Measurements from ENCODE around the gene TSPAN13. TPM values are rescaled to one million over a fixed set of nuclear protein-coding genes. Genes with fewer than 3 reads are reported as not detected.
A peak's percentile ranks its signal among the peaks of the same experiment; 100 is the strongest.

TSPAN13 gene
- 1 to 10 TPM; 1.1 to 2.5 TPM for total RNA-seq

DNA sequence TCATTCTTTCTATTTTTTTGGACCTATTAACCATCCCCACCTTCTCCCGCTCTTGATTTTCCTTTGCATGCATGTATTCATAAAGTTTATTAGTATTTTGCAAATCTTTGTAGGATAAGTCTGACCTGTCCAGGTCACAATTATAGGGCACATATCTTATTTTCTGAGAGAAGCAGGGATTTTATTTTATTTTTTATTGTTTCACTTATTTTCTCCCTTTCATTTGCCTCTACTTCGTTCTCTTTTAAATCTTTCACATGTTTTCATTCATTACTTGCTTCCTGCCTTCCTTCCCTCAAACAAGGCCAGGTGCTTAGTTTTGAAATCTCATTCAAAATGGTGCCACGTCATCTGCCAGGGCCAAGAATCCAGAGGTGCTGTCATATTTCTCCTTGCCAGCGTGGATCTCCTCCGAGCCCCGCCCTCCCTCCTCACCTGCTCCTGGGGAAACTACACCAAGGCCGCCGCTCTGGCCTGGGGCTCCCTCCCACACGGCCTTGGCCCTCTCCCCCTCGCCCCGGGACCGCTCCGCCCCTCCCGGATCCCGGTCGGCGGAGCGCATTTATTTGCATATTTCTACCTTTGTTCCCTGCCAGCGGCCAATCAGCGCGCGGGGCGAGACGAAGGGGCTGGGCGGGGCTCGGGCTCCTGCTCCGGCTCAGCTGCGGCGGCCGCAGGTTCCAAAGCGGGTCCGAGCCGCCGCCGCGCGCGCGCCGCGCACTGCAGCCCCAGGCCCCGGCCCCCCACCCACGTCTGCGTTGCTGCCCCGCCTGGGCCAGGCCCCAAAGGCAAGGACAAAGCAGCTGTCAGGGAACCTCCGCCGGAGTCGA, at the start of gene TSPAN13:
TSPAN13 (plus strand) TSS at position 654 of the 830 bp plus-strand sequence. CDS start 213 bp downstream, outside the sequence.
- peaks cover 11% of the 10 kb centered on the region for H3K4me1 Mint-ChIP-seq
- ATAC-seq (replicated peaks), result peak; percentile 94
- peak within 1 kb of the TSS; percentile 68 for H3K27ac Mint-ChIP-seq
- peak within 1 kb of the TSS; percentile 82 for H3K4me3 Mint-ChIP-seq
- H3K9me3 Mint-ChIP-seq, result no peaks in the 10 kb centered on the region
- H3K36me3 Mint-ChIP-seq (ENCODE audit: low read depth), result no peaks in the 10 kb centered on the region
- H3K27me3 Mint-ChIP-seq, result peaks cover 33% of the 10 kb centered on the region

DNA sequence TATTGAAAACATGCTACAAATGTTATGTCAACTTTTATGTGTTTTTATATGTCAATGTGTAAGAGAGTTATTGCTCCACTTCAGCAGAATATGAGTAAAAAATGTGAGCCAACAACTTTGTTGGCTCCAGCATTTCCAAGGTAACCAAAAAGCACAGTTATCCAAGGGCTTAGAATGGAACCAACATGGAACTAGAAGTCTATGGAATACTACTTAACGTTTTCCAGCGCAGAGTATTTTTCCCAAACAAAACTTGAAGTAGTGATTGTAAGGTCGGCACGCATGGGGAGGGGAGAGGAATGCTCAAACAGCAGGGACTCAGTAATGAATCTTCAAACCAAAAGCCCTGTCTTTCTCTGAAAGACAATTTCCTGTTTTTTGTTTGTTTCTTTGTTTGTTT, 45.0 kb upstream of the TSPAN13 start:
- Mint-ChIP-seq H3K4me1 (peaks cover 8% of the 10 kb centered on the region), H3K27ac (no peak overlapping the region), H3K36me3 (ENCODE audit: low read depth) (peaks cover 70% of the 10 kb centered on the region), H3K27me3 (no peaks in the 10 kb centered on the region), H3K9me3 (no peaks in the 10 kb centered on the region), H3K4me3 (no peak overlapping the region)
- ATAC-seq (replicated peaks), result no peak

DNA sequence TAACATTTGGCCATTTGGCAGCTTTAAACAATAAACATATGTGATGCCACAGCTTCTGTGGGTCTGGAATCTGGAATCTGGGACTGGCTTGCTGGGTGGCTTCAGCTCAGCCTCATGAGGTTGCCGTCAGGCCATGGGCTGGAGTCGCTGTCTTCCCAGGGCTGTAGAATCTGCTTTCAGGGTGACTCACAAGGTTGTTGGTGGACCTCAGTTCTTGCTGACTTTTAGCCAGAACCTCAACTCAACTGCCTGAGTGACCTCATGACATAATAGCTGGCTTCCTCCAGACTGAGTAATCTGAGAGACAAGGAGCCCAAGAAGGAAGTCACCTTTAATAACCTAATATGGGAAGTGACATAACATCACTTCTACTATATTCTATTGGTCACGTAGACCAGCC, 44.6 kb upstream of the TSPAN13 start:
- Mint-ChIP-seq H3K4me1 (peaks cover 8% of the 10 kb centered on the region), H3K27me3 (no peaks in the 10 kb centered on the region), H3K9me3 (no peaks in the 10 kb centered on the region), H3K36me3 (ENCODE audit: low read depth) (peaks cover 65% of the 10 kb centered on the region), H3K27ac (no peak overlapping the region), H3K4me3 (no peak overlapping the region)
- peak; percentile 43 for ATAC-seq (replicated peaks)

DNA sequence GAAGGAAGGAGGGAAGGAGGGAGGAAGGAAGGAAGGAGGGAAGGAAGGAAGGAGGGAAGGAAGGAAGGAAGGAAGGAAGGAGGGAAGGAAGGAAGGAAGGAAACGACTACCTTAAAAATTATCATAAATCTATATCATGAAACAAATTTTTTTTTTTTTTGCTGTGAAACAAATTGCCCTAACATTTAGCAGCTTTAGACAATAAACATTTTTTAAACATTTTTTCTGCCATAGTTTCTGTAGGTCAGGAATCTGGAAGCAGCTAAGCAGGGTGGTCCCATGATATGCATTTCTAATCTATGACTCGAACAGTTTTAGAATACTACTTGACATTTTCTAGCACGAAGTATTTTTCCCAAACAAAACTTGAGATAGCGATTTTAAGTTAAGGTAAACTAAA, 42.9 kb upstream of the TSPAN13 start:
- Mint-ChIP-seq H3K36me3 (ENCODE audit: low read depth) (peaks cover 48% of the 10 kb centered on the region), H3K27me3 (no peaks in the 10 kb centered on the region), H3K4me3 (no peak overlapping the region), H3K9me3 (no peaks in the 10 kb centered on the region), H3K27ac (no peak overlapping the region), H3K4me1 (peaks cover 8% of the 10 kb centered on the region)
- no peak for ATAC-seq (replicated peaks)

DNA sequence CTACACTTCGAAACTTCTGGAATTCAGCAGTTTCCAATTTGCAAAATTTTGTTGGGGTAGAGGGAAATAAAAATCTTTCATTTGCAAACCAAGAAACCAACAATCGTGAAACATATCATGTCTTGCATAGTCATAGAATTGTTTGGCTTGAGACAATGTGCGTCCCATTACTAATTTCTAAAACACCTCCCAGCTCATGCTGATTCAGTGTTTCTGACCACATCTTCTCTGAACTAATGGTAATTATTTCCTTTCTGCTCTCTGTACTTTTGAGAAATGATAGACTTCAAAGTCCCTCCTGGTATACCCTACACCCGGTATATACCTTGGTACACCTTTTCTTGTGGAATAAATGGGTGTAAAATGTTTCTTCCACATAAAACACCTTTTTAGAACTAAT, 41.8 kb upstream of the TSPAN13 start:
- H3K36me3 Mint-ChIP-seq (ENCODE audit: low read depth), result peaks cover 38% of the 10 kb centered on the region
- H3K27me3 Mint-ChIP-seq, result no peaks in the 10 kb centered on the region
- peaks cover 8% of the 10 kb centered on the region for H3K4me1 Mint-ChIP-seq
- H3K27ac Mint-ChIP-seq, result peak overlapping the region; percentile 61
- H3K4me3 Mint-ChIP-seq, result peak overlapping the region; percentile 22
- peak; percentile 73 for ATAC-seq (replicated peaks)
- no peaks in the 10 kb centered on the region for H3K9me3 Mint-ChIP-seq

DNA sequence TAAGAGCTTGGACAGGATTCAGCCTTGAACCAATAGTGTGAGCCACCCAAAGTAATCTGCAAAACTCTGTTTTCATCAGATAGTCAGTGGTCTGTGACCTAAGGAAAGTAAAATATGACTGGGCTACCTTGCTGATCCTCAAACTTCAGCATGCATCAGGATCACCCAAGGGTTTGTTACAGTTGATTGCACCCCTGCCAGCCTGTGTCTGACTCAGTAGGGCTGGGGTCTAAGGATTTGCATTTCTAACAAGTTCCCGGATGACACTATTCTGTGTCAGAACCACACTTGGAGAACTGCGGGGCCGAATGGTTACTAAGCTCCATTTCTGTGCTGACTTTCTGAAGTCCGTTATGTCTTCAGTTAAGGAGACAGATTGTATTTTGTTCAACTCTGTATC, 40.6 kb upstream of the TSPAN13 start:
- Mint-ChIP-seq H3K27ac (peak overlapping the region; percentile 61), H3K9me3 (no peaks in the 10 kb centered on the region), H3K4me3 (peak overlapping the region; percentile 22), H3K36me3 (ENCODE audit: low read depth) (peaks cover 26% of the 10 kb centered on the region), H3K4me1 (peaks cover 8% of the 10 kb centered on the region), H3K27me3 (no peaks in the 10 kb centered on the region)
- peak; percentile 82 for ATAC-seq (replicated peaks)

DNA sequence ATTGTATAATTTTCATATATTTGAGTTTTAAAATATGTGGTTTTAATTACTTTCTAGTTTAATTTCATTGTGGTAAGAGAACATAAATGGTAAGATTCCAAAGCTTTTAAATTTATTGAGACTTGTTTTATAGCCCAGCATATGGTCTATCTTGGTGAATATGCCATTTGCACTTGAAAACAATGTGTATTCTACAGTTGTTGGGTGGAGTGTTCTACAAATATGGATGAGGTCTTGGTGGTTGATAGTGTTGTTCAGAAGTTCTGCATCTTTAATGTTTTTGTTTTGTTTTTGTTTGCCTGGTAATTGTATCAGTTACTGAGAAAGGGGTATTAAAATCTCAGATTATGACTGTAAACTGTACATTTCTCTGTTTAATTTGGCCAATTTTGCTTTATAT, 37.6 kb upstream of the TSPAN13 start:
- Mint-ChIP-seq H3K4me3 (no peak overlapping the region), H3K36me3 (ENCODE audit: low read depth) (peaks cover 10% of the 10 kb centered on the region), H3K9me3 (no peaks in the 10 kb centered on the region), H3K4me1 (peaks cover 8% of the 10 kb centered on the region), H3K27me3 (no peaks in the 10 kb centered on the region), H3K27ac (no peak overlapping the region)
- ATAC-seq (replicated peaks), result no peak

DNA sequence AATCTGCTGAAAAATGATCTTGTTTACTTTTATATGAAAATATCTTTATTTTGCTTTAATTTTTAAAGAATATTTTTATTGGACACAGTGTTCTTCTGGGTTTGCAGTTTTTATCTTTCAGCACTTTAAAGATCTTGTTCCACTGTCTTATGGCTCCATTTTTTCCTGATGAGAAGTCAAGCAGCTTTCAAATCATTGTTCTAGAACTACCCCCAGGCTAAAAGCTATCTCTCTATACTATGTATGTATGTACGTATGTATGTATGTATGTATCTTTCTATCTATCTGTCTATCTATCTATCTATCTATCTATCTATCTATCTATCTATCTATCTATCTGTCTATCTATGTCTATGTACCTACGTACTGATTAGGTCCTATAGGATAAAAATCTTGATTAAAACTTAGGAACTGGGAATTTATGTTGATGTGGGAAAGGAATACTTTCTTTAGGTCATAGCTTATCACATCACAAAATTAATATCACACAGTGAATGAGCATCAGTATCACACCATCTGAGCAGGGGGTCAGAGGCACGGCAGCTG, 35.4 kb upstream of the TSPAN13 start:
- Mint-ChIP-seq H3K27ac (no peak overlapping the region), H3K9me3 (no peaks in the 10 kb centered on the region), H3K36me3 (ENCODE audit: low read depth) (no peaks in the 10 kb centered on the region), H3K4me1 (peaks cover 5% of the 10 kb centered on the region), H3K4me3 (no peak overlapping the region), H3K27me3 (no peaks in the 10 kb centered on the region)
- no peak for ATAC-seq (replicated peaks)

DNA sequence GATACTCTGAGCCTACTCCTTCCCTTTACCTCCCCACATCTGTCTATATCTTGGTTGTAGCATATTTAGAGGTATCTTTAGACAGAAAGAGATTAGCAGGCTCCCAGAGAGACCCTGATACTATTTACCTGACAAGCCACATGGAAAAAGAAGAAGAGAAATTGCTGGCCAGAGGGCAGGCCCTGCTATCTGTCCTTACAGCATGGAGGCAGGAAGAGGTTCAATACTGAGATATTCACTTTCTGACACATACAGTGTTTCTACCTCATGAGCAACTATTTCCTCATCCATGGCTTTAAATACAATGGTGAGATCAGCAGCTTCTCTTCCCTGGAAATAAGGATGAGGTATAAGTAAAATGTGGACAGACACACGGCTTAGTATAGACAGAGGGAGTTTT, 33.9 kb upstream of the TSPAN13 start:
- Mint-ChIP-seq H3K9me3 (no peaks in the 10 kb centered on the region), H3K4me1 (peaks cover 5% of the 10 kb centered on the region), H3K36me3 (ENCODE audit: low read depth) (no peaks in the 10 kb centered on the region), H3K27me3 (no peaks in the 10 kb centered on the region), H3K27ac (no peak overlapping the region), H3K4me3 (no peak overlapping the region)
- no peak for ATAC-seq (replicated peaks)

DNA sequence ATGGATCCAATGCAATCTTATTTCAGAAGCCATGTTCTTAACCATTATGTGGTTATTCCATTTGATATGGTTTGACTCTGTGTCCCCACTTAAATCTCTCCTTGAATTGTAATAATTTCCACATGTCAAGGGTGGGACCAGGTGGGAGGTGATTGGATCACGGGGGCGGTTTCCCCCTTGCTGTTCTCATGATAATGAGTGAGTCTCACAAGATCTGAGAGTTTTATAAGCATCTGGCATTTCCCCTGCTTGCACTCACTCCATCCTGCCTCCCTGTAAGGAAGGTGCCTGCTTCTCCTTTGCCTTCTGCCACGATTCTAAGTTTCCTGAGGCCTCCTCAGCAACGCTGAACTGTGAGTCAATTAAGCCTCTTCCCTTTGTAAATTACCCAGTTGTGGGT, 32.0 kb upstream of the TSPAN13 start:
- Mint-ChIP-seq H3K36me3 (ENCODE audit: low read depth) (no peaks in the 10 kb centered on the region), H3K4me3 (no peak overlapping the region), H3K27ac (no peak overlapping the region), H3K9me3 (no peaks in the 10 kb centered on the region), H3K27me3 (no peaks in the 10 kb centered on the region), H3K4me1 (peaks cover 5% of the 10 kb centered on the region)
- no peak for ATAC-seq (replicated peaks)

DNA sequence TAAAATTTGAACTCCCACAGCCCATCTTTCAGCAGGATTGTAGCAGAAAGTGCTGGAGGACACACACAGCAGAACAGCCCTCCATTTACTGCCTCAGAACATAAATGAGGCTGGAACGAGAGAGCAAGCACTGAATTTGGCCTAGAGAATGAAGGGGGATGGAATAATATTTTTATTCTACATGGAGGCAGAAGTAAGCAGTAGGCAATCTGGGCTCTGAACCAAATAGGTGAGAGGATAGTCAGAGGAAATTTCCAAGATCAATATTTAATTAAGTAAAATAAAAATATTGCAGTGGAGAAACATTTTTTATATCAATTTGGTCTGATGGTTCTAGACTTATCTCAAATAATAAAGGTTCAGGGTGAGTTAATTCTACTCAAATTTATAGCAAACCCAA, 29.2 kb upstream of the TSPAN13 start:
- Mint-ChIP-seq H3K4me3 (no peak overlapping the region), H3K36me3 (ENCODE audit: low read depth) (no peaks in the 10 kb centered on the region), H3K27me3 (no peaks in the 10 kb centered on the region), H3K4me1 (peaks cover 5% of the 10 kb centered on the region), H3K27ac (no peak overlapping the region), H3K9me3 (no peaks in the 10 kb centered on the region)
- ATAC-seq (replicated peaks), result no peak

DNA sequence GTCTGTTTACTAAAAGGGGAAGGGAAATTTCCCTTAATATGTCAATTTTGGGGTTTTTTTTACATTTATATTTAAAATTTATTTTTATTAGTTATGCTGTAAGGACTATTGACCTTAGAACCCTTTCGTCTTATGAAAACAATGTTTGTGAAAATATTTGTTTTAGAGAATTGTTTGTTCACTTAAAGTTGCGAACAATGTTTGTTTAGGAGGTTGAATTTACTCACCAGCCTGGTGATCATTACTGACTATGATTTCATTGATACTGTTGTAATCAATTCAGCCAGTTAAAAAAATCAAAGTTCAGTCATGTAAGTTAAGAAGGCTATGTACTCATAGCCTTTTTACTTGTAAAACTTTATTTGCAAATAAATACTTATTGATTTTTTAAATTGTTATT, 27.4 kb upstream of the TSPAN13 start:
- Mint-ChIP-seq H3K4me1 (peaks cover 5% of the 10 kb centered on the region), H3K36me3 (ENCODE audit: low read depth) (no peaks in the 10 kb centered on the region), H3K27me3 (no peaks in the 10 kb centered on the region), H3K4me3 (no peak overlapping the region), H3K9me3 (no peaks in the 10 kb centered on the region), H3K27ac (no peak overlapping the region)
- no peak for ATAC-seq (replicated peaks)

DNA sequence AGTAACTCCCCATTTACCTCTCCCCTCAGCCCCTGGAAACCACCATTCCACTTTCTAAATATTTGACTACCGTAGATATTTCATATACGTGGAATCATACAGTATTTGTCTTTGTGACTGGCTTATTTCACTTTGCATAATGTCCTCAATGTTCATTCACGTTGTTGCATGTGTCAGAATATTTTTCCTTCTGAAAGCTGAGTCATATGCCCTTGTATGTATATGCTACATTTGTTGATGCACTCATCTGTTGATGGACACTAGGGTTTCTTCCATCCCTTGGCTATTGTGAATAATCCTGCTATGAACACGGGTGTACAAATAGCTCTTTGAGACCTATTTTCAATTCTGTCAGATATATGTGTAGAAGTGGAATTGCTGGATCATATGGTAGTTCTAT, 25.8 kb upstream of the TSPAN13 start:
- ATAC-seq (replicated peaks), result peak; percentile 39
- Mint-ChIP-seq H3K9me3 (no peaks in the 10 kb centered on the region), H3K27me3 (no peaks in the 10 kb centered on the region), H3K36me3 (ENCODE audit: low read depth) (no peaks in the 10 kb centered on the region), H3K4me1 (no peaks in the 10 kb centered on the region), H3K4me3 (no peak overlapping the region), H3K27ac (no peak overlapping the region)

DNA sequence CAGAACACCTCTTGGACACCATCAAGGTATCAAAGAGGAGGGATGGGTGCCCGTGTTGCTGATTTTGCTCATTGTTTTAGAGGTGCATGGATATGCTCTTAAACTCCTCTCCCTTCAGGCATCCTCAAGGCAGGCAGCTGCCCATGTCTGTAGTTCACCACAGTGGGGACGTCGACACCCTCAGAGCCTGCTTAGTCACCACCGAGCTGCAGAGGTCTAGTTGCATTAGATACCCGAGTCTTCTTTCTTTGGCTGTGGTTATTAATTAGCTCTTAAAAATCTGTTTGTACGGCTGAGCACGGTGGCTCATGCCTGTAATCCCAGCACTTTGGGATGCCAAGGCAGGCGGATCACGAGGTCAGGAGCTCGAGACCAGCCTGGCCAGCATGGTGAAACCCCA, 24.7 kb upstream of the TSPAN13 start:
- Mint-ChIP-seq H3K9me3 (no peaks in the 10 kb centered on the region), H3K4me1 (peaks cover under 1% of the 10 kb centered on the region), H3K4me3 (no peak overlapping the region), H3K27ac (no peak overlapping the region), H3K27me3 (no peaks in the 10 kb centered on the region), H3K36me3 (ENCODE audit: low read depth) (no peaks in the 10 kb centered on the region)
- no peak for ATAC-seq (replicated peaks)

DNA sequence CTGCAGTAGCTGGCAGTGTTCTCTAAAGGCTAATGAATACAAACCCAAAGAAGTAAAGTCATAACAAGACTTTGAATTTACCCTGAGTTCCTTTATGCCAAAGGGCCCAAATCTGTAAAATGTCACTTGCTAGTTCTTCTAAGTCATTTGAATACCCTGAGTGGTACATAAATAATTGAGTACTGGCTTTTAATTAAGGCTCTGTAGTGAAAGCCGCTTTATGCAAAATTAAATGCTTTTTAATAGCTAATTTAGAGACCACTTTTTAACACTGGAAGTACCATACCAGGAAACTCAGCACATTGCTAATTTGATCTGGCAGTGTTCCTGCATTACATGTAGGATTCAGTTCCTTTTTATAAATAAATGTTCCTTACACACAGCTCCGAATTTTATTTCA, 24.0 kb upstream of the TSPAN13 start:
- H3K9me3 Mint-ChIP-seq, result no peaks in the 10 kb centered on the region
- peaks cover 5% of the 10 kb centered on the region for H3K4me1 Mint-ChIP-seq
- no peaks in the 10 kb centered on the region for H3K36me3 Mint-ChIP-seq (ENCODE audit: low read depth)
- no peak overlapping the region for H3K4me3 Mint-ChIP-seq
- H3K27ac Mint-ChIP-seq, result no peak overlapping the region
- no peaks in the 10 kb centered on the region for H3K27me3 Mint-ChIP-seq
- ATAC-seq (replicated peaks), result no peak

All from activated T-helper 17 cell treated with anti-CD3 and anti-CD28 coated beads, Interleukin-2, amount 50 U/mL, for 72 hours (primary cell).